Liver (tissue), 9 donors: ENCODE data around the gene CAMK1D. TPM values are rescaled to one million over a fixed set of nuclear protein-coding genes. Genes with fewer than 3 reads are reported as not detected.

Source experiments
- DNase-seq: peaks from one replicate; pipeline ENCODE4 v3.0.0-alpha.2; 2017; ENCODE audit warnings: low spot score
- H3K27ac ChIP-seq, 2 donors: one replicate each; pipeline ENCODE4 v1.7.0; 2013; ENCODE audit warnings: inconsistent platforms in 2 of 2, low read length in 2 of 2, control low read depth in 1 of 2, low read depth in 1 of 2, mild to moderate bottlenecking in 1 of 2
- H3K27me3 ChIP-seq, 4 donors: one replicate each; pipeline versions ENCODE4 v1.6.1 to v1.7.0; 2013; ENCODE audit warnings: low read length in 3 of 4, inconsistent platforms in 1 of 4, mild to moderate bottlenecking in 1 of 4, moderate library complexity in 1 of 4; ENCODE audit not compliant: control insufficient read depth in 4 of 4, insufficient read depth in 4 of 4
- H3K36me3 ChIP-seq, 4 donors: one replicate each; pipeline versions ENCODE4 v1.6.1 to v1.7.0; 2013; ENCODE audit warnings: low read length in 3 of 4, mild to moderate bottlenecking in 3 of 4, low read depth in 1 of 4, moderate library complexity in 1 of 4; ENCODE audit not compliant: control insufficient read depth in 4 of 4, insufficient read depth in 3 of 4
- H3K4me1 ChIP-seq, 4 donors: one replicate each; pipeline versions ENCODE4 v1.6.1 to v1.7.0; 2013; ENCODE audit warnings: low read length in 3 of 4, mild to moderate bottlenecking in 3 of 4, moderate library complexity in 1 of 4; ENCODE audit not compliant: control insufficient read depth in 4 of 4, insufficient read depth in 4 of 4
- H3K4me3 ChIP-seq, 3 donors: one replicate each; pipeline versions ENCODE4 v1.6.1 to v1.7.0; 2013; ENCODE audit warnings: low read length in 3 of 3, control low read depth in 1 of 3, low read depth in 1 of 3, mild to moderate bottlenecking in 1 of 3
- H3K9ac ChIP-seq, 2 donors: one replicate each; pipeline ENCODE4 v1.7.0; 2013; ENCODE audit warnings: low read length in 2 of 2, mild to moderate bottlenecking in 2 of 2, moderate library complexity in 2 of 2, control low read depth in 1 of 2, low read depth in 1 of 2
- H3K9me3 ChIP-seq, 4 donors: one replicate each; pipeline versions ENCODE4 v1.6.1 to v1.7.0; 2013; ENCODE audit warnings: low read length in 3 of 4; ENCODE audit not compliant: control insufficient read depth in 4 of 4
- EGR1 ChIP-seq, 2 donors: IDR thresholded peaks; 2 replicates each; pipeline ENCODE4 v1.6.1; 2016 to 2018; ENCODE audit warnings: antibody characterized with exemption in 2 of 2, low read depth in 2 of 2
- FOXA1 ChIP-seq: IDR thresholded peaks from 2 replicates; pipeline ENCODE4 v1.6.1; 2016; ENCODE audit warnings: antibody characterized with exemption
- FOXA2 ChIP-seq: IDR thresholded peaks from 2 replicates; pipeline ENCODE4 v1.6.1; 2016; ENCODE audit warnings: antibody characterized with exemption
- HNF4A ChIP-seq, 2 donors: conservative IDR thresholded peaks; 2 replicates each; pipeline ENCODE4 v1.6.1; 2016; ENCODE audit warnings: antibody characterized with exemption in 2 of 2, mild to moderate bottlenecking in 2 of 2
- JUND ChIP-seq, 2 donors: IDR thresholded peaks; 2 replicates each; pipeline ENCODE4 v1.6.1; 2016; ENCODE audit warnings: antibody characterized with exemption in 2 of 2
- RAD21 ChIP-seq, 2 donors: IDR thresholded peaks; 2 replicates each; pipeline ENCODE4 v1.6.1; 2016; ENCODE audit warnings: antibody characterized with exemption in 2 of 2, mild to moderate bottlenecking in 2 of 2
- RXRA ChIP-seq, 2 donors: IDR thresholded peaks; 2 replicates each; pipeline ENCODE4 v1.6.1; 2017 to 2018; ENCODE audit warnings: antibody characterized with exemption in 2 of 2, mild to moderate bottlenecking in 1 of 2
- SP1 ChIP-seq: IDR thresholded peaks from 2 replicates; pipeline ENCODE4 v1.6.1; 2018; ENCODE audit warnings: antibody characterized with exemption, mild to moderate bottlenecking
- TAF1 ChIP-seq: conservative IDR thresholded peaks from 2 replicates; pipeline ENCODE4 v1.6.1; 2016; ENCODE audit warnings: antibody characterized with exemption, mild to moderate bottlenecking
- WGBS: extraction: QIAGEN DNeasy Blood & Tissue Kit; methylation state at CpG from one replicate; pipeline ENCODE4 v1.1.7; 2013; 5-methylcytosine and 5-hydroxymethylcytosine counted together
- polyA plus RNA-seq, 2 donors: library from polyadenylated mRNA; stranded (reverse) in 1 of 2; unstranded in 1 of 2; fragments of 200-250 nt in 1 of 2; fragments of >200 nt in 1 of 2; fragmentation: Nextera tagmentation in 1 of 2; extraction: Ambion mirVana in 1 of 2; gene quantifications; one replicate each; pipeline versions ENCODE4 v1.2.1 to v1.2.3, GENCODE V29; 2013 to 2015
- total RNA-seq, 2 donors: library from RNA; depleted of rRNA; stranded (reverse); fragments of >200 nt; gene quantifications; one replicate each; pipeline ENCODE4 v1.2.3, GENCODE V29; 2014
- TF ChIP-seq, protein P1 (sequence below): IDR thresholded peaks from 2 replicates; pipeline ENCODE4 v1.6.1; 2016; ENCODE audit warnings: antibody characterized with exemption, mild to moderate bottlenecking
- TF ChIP-seq, protein P2 (sequence below): fragments of 150-350 bp; IDR thresholded peaks from 2 replicates; pipeline ENCODE4 v1.5.1; 2017; ENCODE audit warnings: improper control_type of control experiment, low read depth, low read length; ENCODE audit not compliant: missing input control
- TF ChIP-seq, protein P3 (sequence below): IDR thresholded peaks from 2 replicates; pipeline ENCODE4 v1.6.1; 2016; ENCODE audit warnings: antibody characterized with exemption
- TF ChIP-seq, protein P4 (sequence below): IDR thresholded peaks from 2 replicates; pipeline ENCODE4 v1.6.1; 2016; ENCODE audit warnings: antibody characterized with exemption
- TF ChIP-seq, protein P5 (sequence below): IDR thresholded peaks from 2 replicates; pipeline ENCODE4 v1.6.1; 2016; ENCODE audit warnings: antibody characterized with exemption
- donor health status: healthy.
- donor health status: healthy.
- donor health status: healthy.
- donor health status: healthy.
- donor health status: healthy.

Gene CAMK1D
- total and polyA plus RNA-seq, 4 donors, result 2.7 to 10.1 (median 4.2) TPM

DNA sequence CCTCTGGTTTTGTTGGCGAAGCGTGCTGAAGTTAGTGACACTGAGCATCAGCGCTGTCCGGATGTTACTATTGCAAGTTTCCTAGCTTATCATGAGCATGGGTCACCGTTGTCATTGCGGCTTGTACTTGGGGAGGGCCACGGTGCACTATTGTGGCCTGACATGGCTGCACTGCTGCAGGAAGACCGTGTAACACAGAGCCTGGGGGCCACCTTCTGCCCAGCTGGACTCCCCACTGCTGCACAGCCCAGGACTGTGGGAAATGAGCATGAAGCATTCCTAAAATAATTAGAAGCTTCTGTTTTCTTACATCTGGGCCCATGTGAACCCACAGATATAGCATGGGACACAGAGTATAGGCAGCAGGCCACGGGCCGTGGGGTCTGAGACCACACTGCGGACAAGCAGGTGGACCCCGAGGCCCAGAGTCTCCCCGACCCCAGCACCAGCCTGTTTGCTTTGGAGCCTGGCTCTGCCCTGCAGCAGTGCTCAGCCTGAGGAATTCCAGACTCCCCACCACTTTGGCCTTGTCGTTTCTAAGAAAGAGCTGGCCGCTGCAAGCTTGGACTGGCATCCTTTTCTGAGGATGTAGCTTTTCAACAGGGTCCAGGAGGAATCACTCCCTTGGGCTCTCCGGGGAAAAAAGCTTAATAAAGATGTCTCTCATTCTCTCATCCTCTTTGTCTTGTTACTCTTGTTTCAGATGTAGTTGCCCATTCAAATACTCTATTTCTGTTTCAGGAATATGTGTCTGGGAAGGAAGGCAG is 473.0 kb downstream of the CAMK1D start (continued):
- TF ChIP-seq, protein P1, sequence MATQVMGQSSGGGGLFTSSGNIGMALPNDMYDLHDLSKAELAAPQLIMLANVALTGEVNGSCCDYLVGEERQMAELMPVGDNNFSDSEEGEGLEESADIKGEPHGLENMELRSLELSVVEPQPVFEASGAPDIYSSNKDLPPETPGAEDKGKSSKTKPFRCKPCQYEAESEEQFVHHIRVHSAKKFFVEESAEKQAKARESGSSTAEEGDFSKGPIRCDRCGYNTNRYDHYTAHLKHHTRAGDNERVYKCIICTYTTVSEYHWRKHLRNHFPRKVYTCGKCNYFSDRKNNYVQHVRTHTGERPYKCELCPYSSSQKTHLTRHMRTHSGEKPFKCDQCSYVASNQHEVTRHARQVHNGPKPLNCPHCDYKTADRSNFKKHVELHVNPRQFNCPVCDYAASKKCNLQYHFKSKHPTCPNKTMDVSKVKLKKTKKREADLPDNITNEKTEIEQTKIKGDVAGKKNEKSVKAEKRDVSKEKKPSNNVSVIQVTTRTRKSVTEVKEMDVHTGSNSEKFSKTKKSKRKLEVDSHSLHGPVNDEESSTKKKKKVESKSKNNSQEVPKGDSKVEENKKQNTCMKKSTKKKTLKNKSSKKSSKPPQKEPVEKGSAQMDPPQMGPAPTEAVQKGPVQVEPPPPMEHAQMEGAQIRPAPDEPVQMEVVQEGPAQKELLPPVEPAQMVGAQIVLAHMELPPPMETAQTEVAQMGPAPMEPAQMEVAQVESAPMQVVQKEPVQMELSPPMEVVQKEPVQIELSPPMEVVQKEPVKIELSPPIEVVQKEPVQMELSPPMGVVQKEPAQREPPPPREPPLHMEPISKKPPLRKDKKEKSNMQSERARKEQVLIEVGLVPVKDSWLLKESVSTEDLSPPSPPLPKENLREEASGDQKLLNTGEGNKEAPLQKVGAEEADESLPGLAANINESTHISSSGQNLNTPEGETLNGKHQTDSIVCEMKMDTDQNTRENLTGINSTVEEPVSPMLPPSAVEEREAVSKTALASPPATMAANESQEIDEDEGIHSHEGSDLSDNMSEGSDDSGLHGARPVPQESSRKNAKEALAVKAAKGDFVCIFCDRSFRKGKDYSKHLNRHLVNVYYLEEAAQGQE, result no peak
- no peak for TF ChIP-seq FOXA2
- TF ChIP-seq TAF1, result no peak

DNA sequence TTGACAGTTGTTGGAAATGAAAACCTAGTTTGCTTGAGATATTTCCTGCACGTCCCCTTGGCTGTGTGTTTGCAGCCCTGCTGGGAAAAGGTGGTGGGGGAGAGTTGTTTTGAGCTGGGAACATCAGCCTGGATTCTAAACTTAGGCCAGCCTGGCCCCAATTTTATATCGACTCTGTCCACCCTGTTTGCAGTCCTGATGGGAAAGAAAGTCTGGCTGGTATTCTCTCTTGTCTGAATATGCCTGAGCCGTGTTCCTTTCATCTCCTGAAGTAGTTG is 473.5 kb downstream of the CAMK1D start:
- no peak overlapping the region for H3K4me3 ChIP-seq
- no peaks in the 10 kb centered on the region for H3K27me3 ChIP-seq
- H3K9ac ChIP-seq, result no peak overlapping the region
- H3K9me3 ChIP-seq, result no peaks in the 10 kb centered on the region
- no peak overlapping the region for H3K27ac ChIP-seq
- TF ChIP-seq, protein P2, sequence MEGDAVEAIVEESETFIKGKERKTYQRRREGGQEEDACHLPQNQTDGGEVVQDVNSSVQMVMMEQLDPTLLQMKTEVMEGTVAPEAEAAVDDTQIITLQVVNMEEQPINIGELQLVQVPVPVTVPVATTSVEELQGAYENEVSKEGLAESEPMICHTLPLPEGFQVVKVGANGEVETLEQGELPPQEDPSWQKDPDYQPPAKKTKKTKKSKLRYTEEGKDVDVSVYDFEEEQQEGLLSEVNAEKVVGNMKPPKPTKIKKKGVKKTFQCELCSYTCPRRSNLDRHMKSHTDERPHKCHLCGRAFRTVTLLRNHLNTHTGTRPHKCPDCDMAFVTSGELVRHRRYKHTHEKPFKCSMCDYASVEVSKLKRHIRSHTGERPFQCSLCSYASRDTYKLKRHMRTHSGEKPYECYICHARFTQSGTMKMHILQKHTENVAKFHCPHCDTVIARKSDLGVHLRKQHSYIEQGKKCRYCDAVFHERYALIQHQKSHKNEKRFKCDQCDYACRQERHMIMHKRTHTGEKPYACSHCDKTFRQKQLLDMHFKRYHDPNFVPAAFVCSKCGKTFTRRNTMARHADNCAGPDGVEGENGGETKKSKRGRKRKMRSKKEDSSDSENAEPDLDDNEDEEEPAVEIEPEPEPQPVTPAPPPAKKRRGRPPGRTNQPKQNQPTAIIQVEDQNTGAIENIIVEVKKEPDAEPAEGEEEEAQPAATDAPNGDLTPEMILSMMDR, result no peak
- TF ChIP-seq, protein P3, sequence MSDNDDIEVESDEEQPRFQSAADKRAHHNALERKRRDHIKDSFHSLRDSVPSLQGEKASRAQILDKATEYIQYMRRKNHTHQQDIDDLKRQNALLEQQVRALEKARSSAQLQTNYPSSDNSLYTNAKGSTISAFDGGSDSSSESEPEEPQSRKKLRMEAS, result no peak
- TF ChIP-seq, protein P4, sequence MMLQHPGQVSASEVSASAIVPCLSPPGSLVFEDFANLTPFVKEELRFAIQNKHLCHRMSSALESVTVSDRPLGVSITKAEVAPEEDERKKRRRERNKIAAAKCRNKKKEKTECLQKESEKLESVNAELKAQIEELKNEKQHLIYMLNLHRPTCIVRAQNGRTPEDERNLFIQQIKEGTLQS, result no peak
- TF ChIP-seq FOXA1 (no peak), RXRA (IDR thresholded peaks at IDR 0.05) (no peak), JUND (IDR thresholded peaks at IDR 0.05) (no peak)
- 88% methylated on average over 3 of the region's 3 CpGs for WGBS
- peaks cover 0 to 17% (median 4%) of the 10 kb centered on the region in 4 donors for H3K36me3 ChIP-seq
- no peak for DNase-seq
- no peaks in the 10 kb centered on the region for H3K4me1 ChIP-seq

DNA sequence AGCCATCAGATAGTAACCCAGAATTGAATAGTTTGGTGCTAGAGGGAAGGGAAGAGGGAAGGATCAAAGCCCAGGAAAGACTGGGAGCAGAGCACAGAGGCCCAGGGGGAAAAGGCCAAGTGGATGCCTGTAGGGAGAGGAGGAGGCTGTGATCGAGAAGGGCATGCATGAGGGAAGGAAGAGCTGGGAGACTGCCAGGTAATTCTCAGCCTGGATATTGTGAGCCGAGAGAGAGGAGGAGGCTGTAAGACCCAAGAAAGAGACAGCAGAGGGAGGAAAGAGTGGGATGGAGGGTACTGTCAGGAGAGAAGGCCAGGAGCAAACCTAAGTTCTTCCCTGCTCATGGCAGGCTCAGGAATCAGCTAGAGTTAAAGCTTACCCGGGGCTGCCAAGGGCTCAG is 474.0 kb downstream of the CAMK1D start:
- TF ChIP-seq RAD21 (IDR thresholded peaks at IDR 0.05) (no peak), HNF4A (conservative IDR thresholded peaks at IDR 0.05) (no peak), EGR1 (IDR thresholded peaks at IDR 0.05; ENCODE audit: low read depth in 2 of 2) (no peak), SP1 (no peak), JUND (IDR thresholded peaks at IDR 0.05) (no peak)
- TF ChIP-seq, protein P5, sequence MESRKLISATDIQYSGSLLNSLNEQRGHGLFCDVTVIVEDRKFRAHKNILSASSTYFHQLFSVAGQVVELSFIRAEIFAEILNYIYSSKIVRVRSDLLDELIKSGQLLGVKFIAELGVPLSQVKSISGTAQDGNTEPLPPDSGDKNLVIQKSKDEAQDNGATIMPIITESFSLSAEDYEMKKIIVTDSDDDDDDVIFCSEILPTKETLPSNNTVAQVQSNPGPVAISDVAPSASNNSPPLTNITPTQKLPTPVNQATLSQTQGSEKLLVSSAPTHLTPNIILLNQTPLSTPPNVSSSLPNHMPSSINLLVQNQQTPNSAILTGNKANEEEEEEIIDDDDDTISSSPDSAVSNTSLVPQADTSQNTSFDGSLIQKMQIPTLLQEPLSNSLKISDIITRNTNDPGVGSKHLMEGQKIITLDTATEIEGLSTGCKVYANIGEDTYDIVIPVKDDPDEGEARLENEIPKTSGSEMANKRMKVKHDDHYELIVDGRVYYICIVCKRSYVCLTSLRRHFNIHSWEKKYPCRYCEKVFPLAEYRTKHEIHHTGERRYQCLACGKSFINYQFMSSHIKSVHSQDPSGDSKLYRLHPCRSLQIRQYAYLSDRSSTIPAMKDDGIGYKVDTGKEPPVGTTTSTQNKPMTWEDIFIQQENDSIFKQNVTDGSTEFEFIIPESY, result no peak
- TF ChIP-seq, protein P2, result no peak
- TF ChIP-seq, protein P1, result no peak
- TF ChIP-seq, protein P4, result no peak
- Histone ChIP-seq H3K27ac (no peak overlapping the region), H3K36me3 (peaks cover 0 to 19% (median 5%) of the 10 kb centered on the region in 4 donors), H3K27me3 (no peaks in the 10 kb centered on the region), H3K4me1 (no peaks in the 10 kb centered on the region), H3K9me3 (no peaks in the 10 kb centered on the region), H3K4me3 (no peak overlapping the region), H3K9ac (no peak overlapping the region)
- 83% methylated on average over 3 of the region's 3 CpGs for WGBS
- no peak for DNase-seq
